Measurements from ENCODE around the gene PIWIL1. TPM values are rescaled to one million over a fixed set of nuclear protein-coding genes. Genes with fewer than 3 reads are reported as not detected.

Gene PIWIL1
- total RNA-seq, 1 donor, result not detected

DNA sequence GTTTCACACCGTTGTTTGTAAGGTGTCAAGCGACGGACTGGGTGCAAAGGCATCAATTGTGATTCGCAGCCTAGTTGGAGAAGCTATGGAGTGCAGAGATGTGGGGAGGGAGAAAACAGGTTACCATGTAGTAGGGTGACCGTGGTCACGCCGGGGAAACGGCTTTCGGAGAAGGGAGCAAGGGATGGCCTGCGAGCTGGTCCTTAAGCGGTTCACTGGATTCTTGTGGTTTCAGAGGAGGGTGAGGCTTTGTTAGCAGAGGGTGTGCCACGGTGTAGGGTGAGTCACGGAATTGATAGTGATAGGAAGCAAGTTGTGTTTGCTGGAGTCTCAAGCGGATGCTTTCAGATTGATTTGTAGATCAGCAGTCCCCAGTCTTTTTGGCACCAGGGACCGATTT, 2.3 kb downstream of the PIWIL1 start:
- no peak overlapping the region for H3K27ac ChIP-seq (ENCODE audit: low read depth, low read length)
- H3K79me2 ChIP-seq (ENCODE audit: insufficient read depth, low read length), result no peaks in the 10 kb centered on the region

GRCh38 chr12:130342442-130342841, 4.8 kb downstream of the PIWIL1 start:
- Histone ChIP-seq H3K27ac (ENCODE audit: low read depth, low read length) (no peak overlapping the region), H3K9me3 (ENCODE audit: low read depth, low read length) (peaks cover 6% of the 10 kb centered on the region), H3K4me2 (ENCODE audit: insufficient read depth, low read length) (no peak overlapping the region), H3K79me2 (ENCODE audit: insufficient read depth, low read length) (no peaks in the 10 kb centered on the region), H4K20me1 (ENCODE audit: insufficient read depth, low read length) (no peaks in the 10 kb centered on the region), H3K4me3 (ENCODE audit: insufficient read depth, low read length) (no peak overlapping the region), H3K4me1 (ENCODE audit: insufficient read depth, low read length) (no peaks in the 10 kb centered on the region), H3K27me3 (ENCODE audit: insufficient read depth, low read length) (no peaks in the 10 kb centered on the region), H2AFZ (ENCODE audit: low read length) (no peak overlapping the region), H3K36me3 (ENCODE audit: insufficient read depth, low read length) (no peaks in the 10 kb centered on the region)
- TF ChIP-seq CTCF (IDR thresholded peaks at IDR 0.05; ENCODE audit: extremely low read depth, low read depth, low read length), result no peak
- DNase-seq (ENCODE audit: insufficient read length, low spot score, missing footprints), result no peak

More for the DNA sequence above, 2.3 kb downstream of the PIWIL1 start:
- Histone ChIP-seq H3K4me3 (ENCODE audit: insufficient read depth, low read length) (no peak overlapping the region), H3K4me1 (ENCODE audit: insufficient read depth, low read length) (no peaks in the 10 kb centered on the region), H2AFZ (ENCODE audit: low read length) (no peak overlapping the region), H3K27me3 (ENCODE audit: insufficient read depth, low read length) (no peaks in the 10 kb centered on the region), H3K9me3 (ENCODE audit: low read depth, low read length) (peaks cover 6% of the 10 kb centered on the region), H3K36me3 (ENCODE audit: insufficient read depth, low read length) (no peaks in the 10 kb centered on the region), H4K20me1 (ENCODE audit: insufficient read depth, low read length) (no peaks in the 10 kb centered on the region), H3K4me2 (ENCODE audit: insufficient read depth, low read length) (no peak overlapping the region)
- TF ChIP-seq CTCF (IDR thresholded peaks at IDR 0.05; ENCODE audit: extremely low read depth, low read depth, low read length), result no peak
- DNase-seq (ENCODE audit: insufficient read length, low spot score, missing footprints), result peak; percentile 62

GRCh38 chr12:130342842-130343241, 5.2 kb downstream of the PIWIL1 start:
- no peak overlapping the region for H3K27ac ChIP-seq (ENCODE audit: low read depth, low read length)
- H3K4me2 ChIP-seq (ENCODE audit: insufficient read depth, low read length), result no peak overlapping the region
- no peaks in the 10 kb centered on the region for H3K4me1 ChIP-seq (ENCODE audit: insufficient read depth, low read length)
- no peak overlapping the region for H3K4me3 ChIP-seq (ENCODE audit: insufficient read depth, low read length)
- H3K36me3 ChIP-seq (ENCODE audit: insufficient read depth, low read length), result no peaks in the 10 kb centered on the region
- no peak for DNase-seq (ENCODE audit: insufficient read length, low spot score, missing footprints)
- no peaks in the 10 kb centered on the region for H4K20me1 ChIP-seq (ENCODE audit: insufficient read depth, low read length)
- H3K79me2 ChIP-seq (ENCODE audit: insufficient read depth, low read length), result no peaks in the 10 kb centered on the region
- H3K27me3 ChIP-seq (ENCODE audit: insufficient read depth, low read length), result no peaks in the 10 kb centered on the region
- peaks cover 6% of the 10 kb centered on the region for H3K9me3 ChIP-seq (ENCODE audit: low read depth, low read length)
- H2AFZ ChIP-seq (ENCODE audit: low read length), result no peak overlapping the region
- no peak for TF ChIP-seq CTCF (IDR thresholded peaks at IDR 0.05; ENCODE audit: extremely low read depth, low read depth, low read length)

DNA sequence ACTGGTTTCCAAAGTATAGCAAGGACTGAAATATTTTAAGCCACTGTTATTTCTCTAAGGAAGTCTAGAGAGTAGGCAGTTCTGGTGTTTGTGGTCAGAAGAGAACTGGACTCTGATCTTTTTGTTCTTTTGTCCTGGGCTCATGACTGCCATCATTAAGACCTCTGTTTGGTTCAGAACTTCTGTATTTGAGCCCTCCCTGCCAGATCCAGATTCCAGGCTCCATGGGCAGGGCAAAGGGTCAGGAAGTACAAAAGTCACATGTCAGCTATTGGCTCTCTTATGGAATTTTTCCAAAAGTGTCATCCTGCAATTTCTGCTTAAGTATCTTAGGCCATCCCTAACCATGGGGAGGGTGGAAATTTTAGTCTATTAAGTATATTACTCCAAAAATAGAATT, 6.8 kb downstream of the PIWIL1 start:
- Histone ChIP-seq H4K20me1 (ENCODE audit: insufficient read depth, low read length) (no peaks in the 10 kb centered on the region), H3K9me3 (ENCODE audit: low read depth, low read length) (peaks cover 6% of the 10 kb centered on the region), H2AFZ (ENCODE audit: low read length) (no peak overlapping the region), H3K79me2 (ENCODE audit: insufficient read depth, low read length) (no peaks in the 10 kb centered on the region), H3K4me2 (ENCODE audit: insufficient read depth, low read length) (no peak overlapping the region), H3K4me1 (ENCODE audit: insufficient read depth, low read length) (no peaks in the 10 kb centered on the region), H3K27me3 (ENCODE audit: insufficient read depth, low read length) (no peaks in the 10 kb centered on the region), H3K4me3 (ENCODE audit: insufficient read depth, low read length) (no peak overlapping the region), H3K36me3 (ENCODE audit: insufficient read depth, low read length) (no peaks in the 10 kb centered on the region), H3K27ac (ENCODE audit: low read depth, low read length) (no peak overlapping the region)
- TF ChIP-seq CTCF (IDR thresholded peaks at IDR 0.05; ENCODE audit: extremely low read depth, low read depth, low read length), result no peak
- DNase-seq (ENCODE audit: insufficient read length, low spot score, missing footprints), result no peak

All from osteoblast (primary cell).